Effector CD4-positive, alpha-beta T cell (primary cell): ENCODE measurements around the gene DIO2. TPM values are rescaled to one million over a fixed set of nuclear protein-coding genes. Genes with fewer than 3 reads are reported as not detected.

ENCODE experiments used
- DNase-seq: peaks from one replicate; pipeline ENCODE4 v3.0.0-alpha.2; 2020
- total RNA-seq: gene quantifications from one replicate; lab custom pipeline; 2026; lab: John Stamatoyannopoulos, UW

Gene DIO2
- total RNA-seq = not detected

DNA sequence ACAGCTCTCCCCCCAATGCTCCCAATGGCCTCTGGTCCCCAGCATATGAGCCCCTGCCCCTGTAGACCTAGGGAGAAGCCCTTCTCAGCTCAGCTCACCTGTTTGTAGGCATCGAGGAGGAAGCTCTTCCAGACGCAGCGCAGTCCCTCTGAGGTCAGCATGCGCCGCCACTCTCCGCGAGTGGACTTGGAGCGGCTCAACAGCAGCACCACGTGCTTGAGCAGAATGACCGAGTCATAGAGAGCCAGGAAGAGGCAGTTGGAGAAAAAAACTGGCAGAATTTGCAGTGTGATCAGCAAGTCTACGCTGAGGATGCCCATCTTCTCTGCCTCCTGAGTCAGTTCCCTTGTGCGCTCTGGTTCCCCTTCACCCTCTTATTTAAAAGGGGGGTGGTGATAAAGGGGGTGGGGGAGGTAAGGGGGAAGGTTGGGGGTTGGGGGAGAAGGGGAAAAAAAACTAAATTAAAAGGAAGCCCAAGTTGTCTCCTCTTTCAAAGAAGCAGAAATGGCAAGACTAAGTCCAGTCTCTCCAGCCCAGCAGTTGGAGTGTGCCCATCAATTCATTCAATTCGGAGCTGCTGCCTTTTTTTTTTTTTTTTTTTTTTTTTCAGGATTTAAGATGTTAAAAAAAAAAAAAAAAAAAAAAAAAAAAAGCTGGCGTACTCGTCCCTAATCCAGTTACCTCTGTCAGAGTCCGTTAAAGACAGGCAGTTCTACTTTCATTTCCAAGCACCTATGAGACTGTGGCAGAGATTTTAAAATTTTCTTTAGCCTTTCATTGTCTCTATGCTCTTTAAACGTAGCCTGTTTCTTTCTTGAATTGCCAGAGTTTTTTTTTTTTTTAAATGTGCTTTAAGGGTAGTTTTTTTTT is at the start of gene DIO2:
TSS of gene DIO2 (minus strand) at position 352 of the 870 bp plus-strand sequence. CDS start at position 320, 32 bp downstream.
- DNase-seq = no peak

DNA sequence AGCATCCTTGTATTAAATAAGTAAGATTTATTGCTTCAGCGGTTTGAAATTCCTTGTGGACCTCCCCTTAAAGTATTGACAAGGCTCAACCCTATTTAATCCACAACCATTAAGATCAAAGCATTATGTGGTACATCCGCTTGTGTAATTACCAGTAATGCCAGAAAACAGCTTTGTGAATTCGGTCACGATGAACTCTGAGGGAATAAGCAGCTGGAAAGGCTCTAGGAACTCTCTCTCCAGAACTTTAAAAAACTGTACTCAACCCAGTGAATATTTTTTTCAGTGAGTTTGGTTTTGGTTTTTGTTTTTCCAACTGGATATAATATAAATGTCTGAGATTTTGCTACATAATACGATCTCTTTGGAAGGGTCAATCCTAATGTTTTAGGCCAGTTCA is 49.3 kb upstream of the DIO2 start:
- DNase-seq = no peak

DNA sequence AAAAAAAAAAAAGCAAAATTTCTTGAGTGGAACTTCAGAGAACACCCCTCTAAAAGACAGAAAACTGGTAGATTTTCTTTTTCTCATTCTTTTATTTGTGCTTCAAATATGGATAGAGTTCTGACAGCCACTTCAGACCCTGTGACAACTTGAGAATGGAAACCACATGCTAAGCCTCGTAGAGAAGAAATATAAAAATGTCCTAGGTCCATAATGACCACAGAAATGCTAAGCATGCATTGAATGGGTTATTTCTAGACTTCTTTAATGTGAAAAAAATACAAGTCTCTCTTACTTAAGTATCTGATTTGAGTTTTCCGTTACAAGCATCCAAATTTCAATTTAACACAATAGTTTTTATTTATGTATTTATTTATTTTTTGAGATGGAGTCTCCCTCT is 28.3 kb upstream of the DIO2 start:
- no peak for DNase-seq

DNA sequence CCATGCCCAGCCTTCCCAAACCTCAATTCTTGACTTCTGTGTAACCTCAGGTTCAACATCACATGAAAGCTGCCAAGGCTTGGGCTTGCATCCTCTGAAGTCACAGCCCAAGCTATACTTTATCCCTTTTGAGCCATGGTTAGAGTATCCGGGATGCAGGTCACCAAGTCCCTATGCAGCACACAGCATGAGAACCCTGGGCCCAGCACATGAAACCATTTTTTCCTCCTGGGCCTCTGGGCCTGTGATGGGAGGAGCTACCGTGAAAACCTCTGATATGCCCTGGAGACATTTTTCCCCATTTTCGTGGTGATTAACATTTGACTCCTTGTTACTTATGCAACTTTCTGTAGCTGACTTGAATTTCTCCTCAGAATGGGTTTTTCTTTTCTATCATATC is 25.8 kb upstream of the DIO2 start:
- DNase-seq = no peak

DNA sequence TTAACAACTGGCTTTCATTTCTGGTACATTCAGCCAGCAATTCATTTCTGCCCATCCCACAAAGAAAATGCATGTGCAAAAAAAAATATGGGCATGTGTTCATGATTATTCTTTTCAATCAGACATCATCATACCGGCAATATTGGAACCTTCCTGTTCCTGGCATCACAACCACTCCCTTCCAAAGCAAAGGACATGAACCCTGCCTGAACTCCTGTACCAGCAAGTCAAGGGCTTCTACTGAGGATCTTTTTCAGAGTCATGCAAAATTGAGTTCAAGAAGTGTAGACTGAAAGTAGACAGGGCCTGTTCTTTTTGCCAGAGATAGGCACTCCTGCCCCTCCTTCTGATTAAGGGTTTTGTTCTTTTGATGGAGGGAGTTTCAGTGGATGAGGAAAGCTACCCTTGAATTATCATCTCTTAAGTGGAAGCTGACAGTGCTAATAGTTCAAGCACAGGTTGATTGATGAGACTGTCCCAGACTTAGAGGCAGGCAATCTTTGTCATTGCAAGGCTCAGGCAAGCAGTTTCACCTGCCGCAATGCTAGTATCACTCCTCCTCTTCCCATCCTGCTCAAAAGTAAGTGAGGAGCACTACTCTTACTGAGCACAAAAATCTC is 22.3 kb upstream of the DIO2 start:
- DNase-seq = no peak

- DNase-seq = no peak
These were observed 20.4 kb upstream of the DIO2 start for GRCh38 chr14:80231702-80232101.

DNA sequence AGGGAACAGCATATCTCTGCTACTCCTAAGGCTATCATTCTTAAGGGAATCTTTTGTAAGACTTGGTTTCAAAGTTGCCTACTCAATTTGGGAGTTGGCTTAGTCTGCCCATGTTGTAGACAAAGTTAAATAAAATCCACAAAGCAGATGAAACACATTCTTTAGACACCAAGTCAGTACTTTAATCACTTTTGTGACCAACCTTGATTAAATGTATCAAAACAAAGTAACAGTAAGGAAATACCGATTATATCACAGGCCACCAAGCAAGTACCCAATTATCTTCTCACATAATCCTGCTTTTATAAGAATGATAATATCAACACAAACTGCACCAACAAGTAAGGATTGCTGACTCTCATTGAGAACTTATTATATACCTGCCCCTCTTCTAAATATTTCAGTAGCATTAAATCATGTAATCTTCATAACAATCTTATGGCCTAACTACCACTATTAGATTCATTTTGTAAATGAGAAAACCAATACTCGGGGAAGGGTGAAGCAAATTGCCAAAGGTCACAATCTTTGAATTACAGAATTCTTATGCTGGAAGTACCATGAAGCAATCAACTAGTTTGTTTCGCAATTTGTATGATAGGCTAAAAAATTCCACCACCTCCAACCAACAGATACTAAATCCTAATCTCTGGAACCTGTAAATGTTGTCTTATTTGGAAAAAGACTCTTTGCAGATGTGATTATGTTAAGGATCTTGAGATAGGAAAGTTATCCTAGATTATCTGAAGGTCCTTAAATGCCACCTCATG is 12.6 kb upstream of the DIO2 start:
- DNase-seq = no peak

- DNase-seq = no peak
These were observed 5.5 kb upstream of the DIO2 start for GRCh38 chr14:80216818-80217217.

- no peak for DNase-seq
These were observed 4.7 kb upstream of the DIO2 start for GRCh38 chr14:80215756-80216581.

DNA sequence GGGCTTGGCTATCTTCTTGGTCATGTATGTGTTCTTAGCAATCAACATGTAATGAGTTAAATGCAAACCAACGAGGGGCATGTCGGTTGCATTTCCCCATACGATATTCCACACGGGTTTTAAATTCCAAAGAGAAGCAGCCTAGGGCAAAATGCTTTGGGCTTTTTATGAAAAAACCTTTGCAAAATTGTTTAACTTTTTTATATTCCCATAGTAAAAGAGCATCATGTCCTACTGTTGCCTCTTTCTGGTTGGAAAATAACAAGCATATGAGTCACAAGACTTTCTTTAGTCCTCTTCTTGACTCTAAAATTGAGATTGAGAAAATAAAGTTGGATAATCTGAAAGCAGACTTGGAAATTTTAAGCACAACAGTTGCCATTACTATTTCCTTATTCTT is 3.8 kb upstream of the DIO2 start:
- no peak for DNase-seq

DNA sequence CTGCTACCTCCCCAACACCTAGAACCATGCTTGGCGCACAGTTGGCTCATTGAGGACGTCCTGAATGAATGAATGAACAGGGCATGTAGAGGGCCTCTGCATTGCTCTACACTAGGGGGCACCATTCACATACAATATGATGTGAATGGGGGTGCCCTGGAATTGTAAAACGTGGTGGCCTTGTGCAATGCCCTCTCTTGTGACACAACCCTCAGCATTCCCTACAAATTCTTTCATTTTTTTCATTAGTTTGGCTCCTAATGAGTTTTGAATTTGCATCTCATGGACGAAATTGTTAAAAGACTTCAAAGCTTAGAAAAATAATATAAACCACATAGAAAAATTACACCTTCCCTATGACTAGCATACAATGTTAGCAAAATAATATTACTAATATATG is 2.3 kb upstream of the DIO2 start:
- no peak for DNase-seq

GRCh38 chr14:80212023-80212397 is 706 bp upstream of the DIO2 start:
- DNase-seq = no peak

DNA sequence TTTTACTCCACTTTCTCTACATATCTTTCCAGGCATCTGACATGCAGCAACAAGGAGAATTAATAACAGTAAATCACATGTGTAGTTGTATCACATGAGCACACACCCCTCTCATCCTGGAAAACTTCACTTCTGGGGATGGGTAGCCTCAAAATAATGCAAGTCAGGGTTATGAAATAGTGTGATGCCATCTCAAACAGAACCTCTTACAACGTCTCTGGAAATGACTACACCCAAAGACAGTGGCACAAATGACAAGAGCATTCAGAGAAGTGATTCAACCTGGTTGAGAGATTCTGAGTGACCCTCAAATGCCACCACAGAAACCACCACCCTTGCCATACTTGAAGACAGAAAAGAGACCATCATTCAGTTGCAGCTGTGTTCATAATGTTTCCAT is 2.8 kb downstream of the DIO2 start:
- no peak for DNase-seq

- DNase-seq = no peak
These were observed 4.8 kb downstream of the DIO2 start for GRCh38 chr14:80206351-80207080.

- no peak for DNase-seq
These were observed 8.3 kb downstream of the DIO2 start for GRCh38 chr14:80202888-80203562.

DNA sequence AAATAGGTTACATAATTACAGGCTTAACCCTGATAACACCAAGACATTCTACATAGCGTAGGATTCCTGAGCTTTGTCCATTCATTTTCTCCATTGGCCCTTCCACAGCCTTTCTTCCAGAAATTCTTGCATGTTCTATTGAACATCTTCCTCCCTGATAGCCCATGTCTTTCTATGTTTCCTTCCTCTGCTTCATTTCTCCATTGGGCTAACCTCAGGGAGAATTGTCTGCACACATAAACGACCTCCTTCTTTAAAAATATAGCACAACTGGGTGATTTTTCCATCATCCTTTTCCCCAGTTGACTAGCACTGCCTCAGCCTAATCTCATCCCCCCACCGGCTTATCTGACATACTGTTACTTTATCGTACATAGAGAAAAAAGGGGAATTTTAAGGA is 11.2 kb downstream of the DIO2 start:
- no peak for DNase-seq

GRCh38 chr14:80188571-80188970 is 22.7 kb downstream of the DIO2 start:
- no peak for DNase-seq

DNA sequence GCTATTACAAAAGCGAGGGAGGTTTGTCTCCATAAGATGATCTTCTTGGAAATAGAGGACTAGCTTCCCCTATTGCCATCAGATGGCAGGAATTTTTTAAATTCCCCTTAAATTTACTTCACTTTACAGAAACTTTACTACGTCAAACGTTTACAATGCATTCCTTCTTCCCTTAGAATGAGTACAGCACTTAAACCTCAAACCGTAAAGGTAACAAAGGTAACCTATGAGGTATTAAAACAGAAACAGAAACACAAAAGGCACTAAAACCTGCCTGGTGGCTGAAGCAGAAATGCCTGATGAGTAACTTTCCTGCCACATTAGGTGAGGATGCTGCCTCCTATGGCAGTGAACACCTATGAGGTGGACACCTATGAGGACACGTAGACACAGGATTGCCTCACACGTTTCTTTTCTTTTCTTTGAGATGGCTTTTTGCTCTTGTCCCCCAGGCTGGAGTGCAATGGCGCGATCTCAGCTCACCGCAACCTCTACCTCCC is 25.0 kb downstream of the DIO2 start:
- no peak for DNase-seq

DNA sequence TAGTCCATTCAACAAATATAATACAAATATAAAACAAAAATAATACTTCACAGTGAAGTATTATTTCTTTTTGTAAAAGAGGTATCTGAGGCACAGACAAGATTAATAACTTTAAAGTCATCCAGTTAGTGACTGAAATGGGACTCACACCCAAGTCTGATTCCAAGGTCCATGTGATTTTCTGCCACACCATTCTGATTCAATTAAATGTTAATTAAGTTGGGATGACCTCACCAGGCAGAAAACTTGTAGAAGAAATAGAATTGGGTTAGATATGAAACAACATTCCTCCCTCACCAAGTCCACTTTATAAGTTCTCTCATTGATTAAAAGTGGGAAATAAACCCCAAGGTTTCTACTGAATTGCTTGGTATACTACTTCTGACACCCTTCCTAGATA is 34.4 kb downstream of the DIO2 start:
- no peak for DNase-seq

GRCh38 chr14:80172375-80173051 is 38.8 kb downstream of the DIO2 start:
- DNase-seq = no peak
